IMR-90 (cell line): ENCODE measurements around the gene GRB10. TPM values are rescaled to one million over a fixed set of nuclear protein-coding genes. Genes with fewer than 3 reads are reported as not detected.

Experiments used
- ATAC-seq: fragments of 200-7000 bp; cut with Tn5 transposase; 2 replicates; pipeline ENCODE4 v1.9.1; 2020; ENCODE audit warnings: low read depth, mild to moderate bottlenecking, moderate library complexity
- BruUV-seq: library from RNA; stranded (reverse); fragments of 400-500 nt; replicated peaks from 2 replicates; lab custom pipeline; 2021; lab: Mats Ljungman, UMichigan
- CTCF ChIA-PET: fragments of 300-600 bp; formaldehyde crosslinking; extraction: SDS; loops from one replicate; lab custom pipeline; 2021; ENCODE audit warnings: antibody characterized with exemption; lab: Yijun Ruan, JAX
- POLR2A ChIA-PET: fragments of 300-600 bp; sonication (Branson Sonifier 250); formaldehyde crosslinking; loops from one replicate; lab custom pipeline; 2022; ENCODE audit warnings: antibody characterized with exemption; ENCODE audit not compliant: unreplicated experiment; lab: Charles Lee
- DNase-seq: peaks from one replicate; pipeline ENCODE4 v3.0.0; 2013
- H2AFZ ChIP-seq: replicated peaks from 2 replicates; pipeline ENCODE3; 2013; ENCODE audit warnings: low read length, mild to moderate bottlenecking; ENCODE audit not compliant: poor library complexity
- H2AK5ac ChIP-seq: 2 replicates; pipeline ENCODE4 v1.6.1; 2013; ENCODE audit warnings: low read depth, low read length, inconsistent platforms
- H2AK9ac ChIP-seq: replicated peaks from 2 replicates; pipeline ENCODE3; 2013; ENCODE audit warnings: mild to moderate bottlenecking, low read depth, low read length, moderate library complexity; ENCODE audit not compliant: poor library complexity
- H2BK120ac ChIP-seq: 2 replicates; pipeline ENCODE4 v1.6.1; 2013; ENCODE audit warnings: low read depth, low read length, inconsistent platforms
- H2BK15ac ChIP-seq: 3 replicates; pipeline ENCODE4 v1.6.1; 2013; ENCODE audit warnings: low read depth, low read length, inconsistent platforms
- H2BK20ac ChIP-seq: 2 replicates; pipeline ENCODE4 v1.6.1; 2013; ENCODE audit warnings: low read depth, mild to moderate bottlenecking, inconsistent platforms, low read length, moderate library complexity
- H2BK5ac ChIP-seq: 2 replicates; pipeline ENCODE4 v1.6.1; 2013; ENCODE audit warnings: mild to moderate bottlenecking, low read depth, low read length, inconsistent platforms; ENCODE audit not compliant: poor library complexity, severe bottlenecking
- H3K14ac ChIP-seq: replicated peaks from 2 replicates; pipeline ENCODE4 v1.6.1; 2013; ENCODE audit warnings: low read depth, low read length, inconsistent platforms
- H3K18ac ChIP-seq: 2 replicates; pipeline ENCODE4 v1.6.1; 2013; ENCODE audit warnings: low read depth, low read length, control low read depth
- H3K23ac ChIP-seq: 2 replicates; pipeline ENCODE4 v1.6.1; 2013; ENCODE audit warnings: low read depth, low read length, inconsistent platforms
- H3K27ac ChIP-seq: 2 replicates; pipeline ENCODE4 v1.5.1; 2013; ENCODE audit warnings: mild to moderate bottlenecking, control low read depth, low read length; ENCODE audit not compliant: insufficient read depth
- H3K27me3 ChIP-seq: 2 replicates; pipeline ENCODE4 v1.6.1; 2013; ENCODE audit warnings: low read length; ENCODE audit not compliant: control insufficient read depth, insufficient read depth
- H3K36me3 ChIP-seq: 2 replicates; pipeline ENCODE4 v1.6.1; 2013; ENCODE audit warnings: low read length, mixed read lengths; ENCODE audit not compliant: control insufficient read depth, insufficient read depth
- H3K4ac ChIP-seq: 2 replicates; pipeline ENCODE4 v1.6.1; 2013; ENCODE audit warnings: low read depth, low read length, inconsistent platforms
- H3K4me1 ChIP-seq: 2 replicates; pipeline ENCODE4 v1.6.1; 2013; ENCODE audit warnings: low read length, mixed read lengths; ENCODE audit not compliant: control insufficient read depth, insufficient read depth
- H3K4me2 ChIP-seq: 2 replicates; pipeline ENCODE4 v1.6.1; 2013; ENCODE audit warnings: low read depth, mild to moderate bottlenecking, control low read depth, low read length, moderate library complexity
- H3K4me3 ChIP-seq: 2 replicates; pipeline ENCODE4 v1.5.1; 2013; ENCODE audit warnings: low read depth, mild to moderate bottlenecking, control low read depth, low read length, moderate library complexity; ENCODE audit not compliant: insufficient read depth
- H3K56ac ChIP-seq: 2 replicates; pipeline ENCODE4 v1.6.1; 2013; ENCODE audit warnings: low read length, inconsistent platforms; ENCODE audit not compliant: insufficient read depth; ENCODE audit errors: extremely low read depth
- H3K79me1 ChIP-seq, 2 experiments: 2 replicates each; pipeline ENCODE4 v1.6.1; 2013; ENCODE audit warnings: low read length in 2 of 2, inconsistent platforms in 1 of 2, low read depth in 1 of 2
- H3K9ac ChIP-seq: 2 replicates; pipeline ENCODE4 v1.6.1; 2013; ENCODE audit warnings: low read depth, low read length, control low read depth
- H3K9me1 ChIP-seq: 2 replicates; pipeline ENCODE4 v1.6.1; 2013; ENCODE audit warnings: low read length, inconsistent platforms; ENCODE audit not compliant: insufficient read depth
- H3K9me3 ChIP-seq: 2 replicates; pipeline ENCODE4 v1.6.1; 2013; ENCODE audit warnings: low read length; ENCODE audit not compliant: control insufficient read depth, insufficient read depth
- H4K20me1 ChIP-seq: 2 replicates; pipeline ENCODE4 v1.6.1; 2013; ENCODE audit warnings: low read length, inconsistent platforms; ENCODE audit not compliant: insufficient read depth
- H4K5ac ChIP-seq: 2 replicates; pipeline ENCODE4 v1.6.1; 2013; ENCODE audit warnings: mild to moderate bottlenecking, low read depth, low read length, control low read depth
- H4K8ac ChIP-seq, 2 experiments: 2 replicates each; pipeline ENCODE4 v1.6.1; 2013; ENCODE audit warnings: low read depth in 2 of 2, low read length in 2 of 2, control low read depth in 1 of 2, inconsistent platforms in 1 of 2
- H4K91ac ChIP-seq: 2 replicates; pipeline ENCODE4 v1.6.1; 2013; ENCODE audit warnings: low read depth, low read length, inconsistent platforms; ENCODE audit not compliant: insufficient read depth
- MXI1 ChIP-seq: IDR thresholded peaks from 2 replicates; pipeline ENCODE4 v1.6.1; 2012; ENCODE audit warnings: low read depth, mild to moderate bottlenecking, low read length, moderate library complexity, borderline replicate concordance
- POLR2A ChIP-seq: IDR thresholded peaks from 2 replicates; pipeline ENCODE4 v1.6.1; 2012; ENCODE audit warnings: mild to moderate bottlenecking, low read depth, low read length
- RFX5 ChIP-seq: IDR thresholded peaks from 2 replicates; pipeline ENCODE4 v1.8.0; 2012; ENCODE audit warnings: low read depth, mild to moderate bottlenecking, low read length, moderate library complexity
- SMC3 ChIP-seq: fragments of 150-350 bp; IDR thresholded peaks from 2 replicates; pipeline ENCODE4 v1.6.1; 2016; ENCODE audit warnings: low read depth, mild to moderate bottlenecking, antibody characterized with exemption, low read length, moderate library complexity
- WGBS, 2 experiments: methylation state at CpG; one replicate each; pipeline versions ENCODE4 v1.1.5 to v1.1.7; 2013; ENCODE audit warnings: missing lambda C conversion rate in 2 of 2; ENCODE audit not compliant: insufficient read length in 1 of 2; ENCODE audit errors: extremely low coverage in 2 of 2; 5-methylcytosine and 5-hydroxymethylcytosine counted together
- dilution Hi-C: fragments of 300-500 bp; cut with HindIII; formaldehyde crosslinking; loops from one replicate; pipeline ENCODE4 v1.14.3; 2018; ENCODE audit warnings: low sequenced_read_pairs; ENCODE audit not compliant: unreplicated experiment
- in situ Hi-C: fragments of 300-500 bp; cut with MboI; formaldehyde crosslinking; loops from 3 replicates; pipeline ENCODE4 v1.14.3; 2019; ENCODE audit warnings: low sequenced_read_pairs, inconsistent platforms, mixed read lengths
- intact Hi-C: fragments of 100-400 bp; cut with micrococcal nuclease; formaldehyde crosslinking; loops from 2 replicates; pipeline ENCODE4 v1.10.0; 2022
- polyA plus RNA-seq, 3 experiments: library from polyadenylated mRNA; depleted of rRNA; stranded (reverse); fragments of >200 nt; gene quantifications; 2 replicates each; pipeline ENCODE4 v1.2.3, GENCODE V29; 2012; ENCODE audit warnings: low replicate concordance in 1 of 3
- total RNA-seq: library from RNA; depleted of rRNA; stranded (reverse); fragments of >200 nt; gene quantifications from 2 replicates; pipeline ENCODE4 v1.2.3, GENCODE V29; 2012
- TF ChIP-seq, protein P1 (sequence below): fragments of 150-350 bp; IDR thresholded peaks from 2 replicates; pipeline ENCODE4 v1.6.1; 2017; ENCODE audit warnings: mild to moderate bottlenecking, antibody characterized with exemption, low read length, low read depth

Gene GRB10
- total and polyA plus RNA-seq, 2 of the 4 experiments (the other 2 are of a cell fraction) = 6.3 to 15.1 TPM

GRCh38 chr7:50783801-50784507, 1.3 kb upstream of the GRB10 start:
- H3K23ac ChIP-seq = 0 out of 2 replicates have a peak overlapping the region, but pooled peaks have one; percentile 25

More at GRCh38 chr7:50783801-50784507, 1.3 kb upstream of the GRB10 start:
- Histone ChIP-seq H2BK15ac (no peak overlapping the region), H2BK20ac (no peak overlapping the region), H2AFZ (no peak overlapping the region), H2AK5ac (no peak overlapping the region), H2AK9ac (no peak overlapping the region), H4K91ac (no peak overlapping the region), H4K20me1 (peaks cover 94% of the 10 kb centered on the region), H3K9me3 (peaks cover 6% of the 10 kb centered on the region; the same call in 1 of the 2 replicates), H2BK5ac (no peak overlapping the region), H3K56ac (no peak overlapping the region), H3K79me1 (peaks cover 20 to 82% of the 10 kb centered on the region in 2 experiments), H3K4me1 (peaks cover 3% of the 10 kb centered on the region; the same call in 1 of the 2 replicates), H3K4me3 (no peak overlapping the region), H3K9me1 (peaks cover 26% of the 10 kb centered on the region), H4K8ac (no peak overlapping the region), H3K4ac (no peak overlapping the region), H3K9ac (no peak overlapping the region), H3K36me3 (no peaks in the 10 kb centered on the region), H2BK120ac (no peak overlapping the region), H3K4me2 (no peak overlapping the region), H3K18ac (no peak overlapping the region), H3K14ac (peak overlapping the region; percentile 35; the same call in 1 of the 2 replicates), H3K27ac (no peak overlapping the region), H4K5ac (no peak overlapping the region), H3K27me3 (no peaks in the 10 kb centered on the region)
- dilution Hi-C loops = no loop called here
- DNase-seq = peak; percentile 29
- TF ChIP-seq, protein P1, sequence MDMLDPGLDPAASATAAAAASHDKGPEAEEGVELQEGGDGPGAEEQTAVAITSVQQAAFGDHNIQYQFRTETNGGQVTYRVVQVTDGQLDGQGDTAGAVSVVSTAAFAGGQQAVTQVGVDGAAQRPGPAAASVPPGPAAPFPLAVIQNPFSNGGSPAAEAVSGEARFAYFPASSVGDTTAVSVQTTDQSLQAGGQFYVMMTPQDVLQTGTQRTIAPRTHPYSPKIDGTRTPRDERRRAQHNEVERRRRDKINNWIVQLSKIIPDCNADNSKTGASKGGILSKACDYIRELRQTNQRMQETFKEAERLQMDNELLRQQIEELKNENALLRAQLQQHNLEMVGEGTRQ = no peak
- TF ChIP-seq SMC3 (no peak), RFX5 (no peak), MXI1 (no peak), POLR2A (no peak)
- in situ Hi-C loops = loop anchor here (25.0 kb wide), 1 partner anchor 278 kb away; no protein-coding TSS in a partner anchor
- intact Hi-C loops = no loop called here
- ChIA-PET POLR2A (no interaction called here), CTCF (no interaction called here)
- no peak for ATAC-seq
- no TSS peak for BruUV-seq
- WGBS, 2 experiments = 89% methylated on average over 10 of the region's 12 CpGs; no CpG with 5 or more reads in 1 of the 2 experiments
